ENCODE measurements around the gene TENM4.

DNA sequence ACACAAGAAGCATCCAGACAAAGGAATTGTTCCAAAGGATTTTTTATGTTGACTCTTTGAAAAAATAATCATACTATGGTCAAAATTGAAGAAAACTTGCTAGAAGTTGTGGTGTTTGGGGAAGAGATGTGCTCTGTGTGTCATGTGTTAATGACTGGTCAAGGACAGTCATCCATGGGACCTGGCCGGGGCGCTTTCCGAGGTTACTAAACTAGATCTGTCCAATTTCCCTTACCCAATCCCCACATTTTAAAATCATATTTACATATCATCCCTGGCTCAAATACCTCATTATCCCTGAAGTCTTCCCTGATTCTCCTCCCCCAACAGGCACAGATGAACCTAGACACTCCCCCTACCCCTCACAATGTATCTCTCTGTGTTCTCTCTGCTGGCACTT is 289.4 kb downstream of the TENM4 start:
- TF ChIP-seq, protein P1, sequence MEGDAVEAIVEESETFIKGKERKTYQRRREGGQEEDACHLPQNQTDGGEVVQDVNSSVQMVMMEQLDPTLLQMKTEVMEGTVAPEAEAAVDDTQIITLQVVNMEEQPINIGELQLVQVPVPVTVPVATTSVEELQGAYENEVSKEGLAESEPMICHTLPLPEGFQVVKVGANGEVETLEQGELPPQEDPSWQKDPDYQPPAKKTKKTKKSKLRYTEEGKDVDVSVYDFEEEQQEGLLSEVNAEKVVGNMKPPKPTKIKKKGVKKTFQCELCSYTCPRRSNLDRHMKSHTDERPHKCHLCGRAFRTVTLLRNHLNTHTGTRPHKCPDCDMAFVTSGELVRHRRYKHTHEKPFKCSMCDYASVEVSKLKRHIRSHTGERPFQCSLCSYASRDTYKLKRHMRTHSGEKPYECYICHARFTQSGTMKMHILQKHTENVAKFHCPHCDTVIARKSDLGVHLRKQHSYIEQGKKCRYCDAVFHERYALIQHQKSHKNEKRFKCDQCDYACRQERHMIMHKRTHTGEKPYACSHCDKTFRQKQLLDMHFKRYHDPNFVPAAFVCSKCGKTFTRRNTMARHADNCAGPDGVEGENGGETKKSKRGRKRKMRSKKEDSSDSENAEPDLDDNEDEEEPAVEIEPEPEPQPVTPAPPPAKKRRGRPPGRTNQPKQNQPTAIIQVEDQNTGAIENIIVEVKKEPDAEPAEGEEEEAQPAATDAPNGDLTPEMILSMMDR (IDR thresholded peaks at IDR 0.05), result no peak
- TF ChIP-seq RFX5 (IDR thresholded peaks at IDR 0.05) (no peak), MYC (IDR thresholded peaks at IDR 0.05; ENCODE audit: borderline replicate concordance, low read length) (no peak), SMC3 (IDR thresholded peaks at IDR 0.05) (no peak), ELK1 (IDR thresholded peaks at IDR 0.05; ENCODE audit: low read depth, low read length) (no peak), POLR2A (IDR thresholded peaks at IDR 0.05; ENCODE audit: low read length) (no peak), CHD2 (IDR thresholded peaks at IDR 0.05; ENCODE audit: low read length, partially characterized antibody) (no peak)
- TF ChIP-seq, protein P2, sequence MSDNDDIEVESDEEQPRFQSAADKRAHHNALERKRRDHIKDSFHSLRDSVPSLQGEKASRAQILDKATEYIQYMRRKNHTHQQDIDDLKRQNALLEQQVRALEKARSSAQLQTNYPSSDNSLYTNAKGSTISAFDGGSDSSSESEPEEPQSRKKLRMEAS (IDR thresholded peaks at IDR 0.05), result no peak
